ENCODE results near the gene WWC2.
A peak's percentile ranks its signal among the peaks of the same experiment; 100 is the strongest.

Gene WWC2

GRCh38 chr4:183256756-183257385 lies 157.8 kb downstream of the WWC2 start:
- TF ChIP-seq, protein P1, sequence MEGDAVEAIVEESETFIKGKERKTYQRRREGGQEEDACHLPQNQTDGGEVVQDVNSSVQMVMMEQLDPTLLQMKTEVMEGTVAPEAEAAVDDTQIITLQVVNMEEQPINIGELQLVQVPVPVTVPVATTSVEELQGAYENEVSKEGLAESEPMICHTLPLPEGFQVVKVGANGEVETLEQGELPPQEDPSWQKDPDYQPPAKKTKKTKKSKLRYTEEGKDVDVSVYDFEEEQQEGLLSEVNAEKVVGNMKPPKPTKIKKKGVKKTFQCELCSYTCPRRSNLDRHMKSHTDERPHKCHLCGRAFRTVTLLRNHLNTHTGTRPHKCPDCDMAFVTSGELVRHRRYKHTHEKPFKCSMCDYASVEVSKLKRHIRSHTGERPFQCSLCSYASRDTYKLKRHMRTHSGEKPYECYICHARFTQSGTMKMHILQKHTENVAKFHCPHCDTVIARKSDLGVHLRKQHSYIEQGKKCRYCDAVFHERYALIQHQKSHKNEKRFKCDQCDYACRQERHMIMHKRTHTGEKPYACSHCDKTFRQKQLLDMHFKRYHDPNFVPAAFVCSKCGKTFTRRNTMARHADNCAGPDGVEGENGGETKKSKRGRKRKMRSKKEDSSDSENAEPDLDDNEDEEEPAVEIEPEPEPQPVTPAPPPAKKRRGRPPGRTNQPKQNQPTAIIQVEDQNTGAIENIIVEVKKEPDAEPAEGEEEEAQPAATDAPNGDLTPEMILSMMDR (conservative IDR thresholded peaks at IDR 0.05; ENCODE audit: low read depth, low read length) = peak; percentile 85
- DNase-seq (ENCODE audit: low read depth) = peak; percentile 64

GRCh38 chr4:183257808-183258207 lies 158.8 kb downstream of the WWC2 start:
- TF ChIP-seq, protein P1 (conservative IDR thresholded peaks at IDR 0.05; ENCODE audit: low read depth, low read length) = no peak

More at GRCh38 chr4:183256756-183257385, 157.8 kb downstream of the WWC2 start:
- no peak overlapping the region for H3K4me3 ChIP-seq (ENCODE audit: low read depth, low read length)

GRCh38 chr4:183260491-183261151 lies 161.6 kb downstream of the WWC2 start:
- no peak overlapping the region for H3K4me3 ChIP-seq (ENCODE audit: low read depth, low read length)
- no peak for DNase-seq (ENCODE audit: low read depth)
- TF ChIP-seq, protein P1 (conservative IDR thresholded peaks at IDR 0.05; ENCODE audit: low read depth, low read length) = no peak

More at GRCh38 chr4:183257808-183258207, 158.8 kb downstream of the WWC2 start:
- H3K4me3 ChIP-seq (ENCODE audit: low read depth, low read length) = no peak overlapping the region
- no peak for DNase-seq (ENCODE audit: low read depth)

- H3K4me3 ChIP-seq (ENCODE audit: low read depth, low read length) = no peak overlapping the region
- peak; percentile 87 for DNase-seq (ENCODE audit: low read depth)
- TF ChIP-seq, protein P1 (conservative IDR thresholded peaks at IDR 0.05; ENCODE audit: low read depth, low read length) = peak; percentile 92
Measured at GRCh38 chr4:183261953-183262775, 163.1 kb downstream of the WWC2 start.

DNA sequence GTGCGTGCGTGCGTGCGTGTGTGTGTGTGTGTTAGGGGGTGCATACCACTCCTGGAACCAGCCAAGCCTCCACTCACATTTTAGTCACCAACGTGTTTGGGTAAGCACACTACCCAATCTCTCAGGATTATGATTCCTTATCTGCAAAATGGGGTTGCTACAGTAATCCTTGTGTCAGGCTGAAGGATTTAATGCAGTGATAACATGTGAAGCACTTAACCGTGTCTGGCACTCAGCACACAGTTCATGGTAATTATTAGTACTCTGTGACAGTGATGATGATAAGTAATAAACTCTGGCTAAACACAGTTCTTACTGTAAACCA lies 163.7 kb downstream of the WWC2 start:
- no peak for DNase-seq (ENCODE audit: low read depth)
- no peak overlapping the region for H3K4me3 ChIP-seq (ENCODE audit: low read depth, low read length)
- TF ChIP-seq, protein P1 (conservative IDR thresholded peaks at IDR 0.05; ENCODE audit: low read depth, low read length) = no peak

GRCh38 chr4:183263787-183264386 lies 164.8 kb downstream of the WWC2 start:
- no peak for DNase-seq (ENCODE audit: low read depth)
- TF ChIP-seq, protein P1 (conservative IDR thresholded peaks at IDR 0.05; ENCODE audit: low read depth, low read length) = no peak
- no peak overlapping the region for H3K4me3 ChIP-seq (ENCODE audit: low read depth, low read length)

Measured in choroid plexus epithelial cell (primary cell).